GM12864 (cell line): ENCODE data around the gene CHIA.

Experiments
- DNase-seq: peaks from one replicate; pipeline ENCODE4 v3.0.0-alpha.2; 2011; ENCODE audit warnings: low read depth
- H3K4me3 ChIP-seq: 2 replicates; pipeline ENCODE4 v1.5.1; 2011; ENCODE audit warnings: mild to moderate bottlenecking, low read depth, low read length, control low read depth
- TF ChIP-seq, protein P1 (sequence below): IDR thresholded peaks from 2 replicates; pipeline ENCODE4 v1.5.1; 2011; ENCODE audit warnings: low read depth, mild to moderate bottlenecking, moderate library complexity, low read length, control low read depth, inconsistent platforms; ENCODE audit errors: missing control alignments

Gene CHIA

DNA sequence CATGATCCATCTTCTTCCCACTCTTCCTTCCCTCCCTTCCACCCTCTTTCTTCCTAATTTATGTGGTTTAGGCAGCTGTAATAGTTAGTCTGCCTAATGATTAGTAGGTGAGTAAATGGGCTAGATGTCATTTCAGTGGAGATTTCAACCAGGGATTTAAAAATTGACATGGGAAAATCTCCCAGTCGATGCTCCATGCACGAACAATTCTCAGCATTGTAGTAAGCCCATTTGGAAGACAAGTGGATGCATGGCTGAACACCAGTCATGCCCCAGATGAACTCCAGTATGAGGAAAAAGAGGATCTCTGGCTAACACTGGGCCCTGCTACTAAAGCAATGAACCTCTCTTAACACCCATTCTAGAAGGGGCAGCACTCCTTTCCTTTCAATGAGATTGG is 37.9 kb upstream of the CHIA start:
- DNase-seq, result no peak
- no peak overlapping the region for H3K4me3 ChIP-seq
- TF ChIP-seq, protein P1, sequence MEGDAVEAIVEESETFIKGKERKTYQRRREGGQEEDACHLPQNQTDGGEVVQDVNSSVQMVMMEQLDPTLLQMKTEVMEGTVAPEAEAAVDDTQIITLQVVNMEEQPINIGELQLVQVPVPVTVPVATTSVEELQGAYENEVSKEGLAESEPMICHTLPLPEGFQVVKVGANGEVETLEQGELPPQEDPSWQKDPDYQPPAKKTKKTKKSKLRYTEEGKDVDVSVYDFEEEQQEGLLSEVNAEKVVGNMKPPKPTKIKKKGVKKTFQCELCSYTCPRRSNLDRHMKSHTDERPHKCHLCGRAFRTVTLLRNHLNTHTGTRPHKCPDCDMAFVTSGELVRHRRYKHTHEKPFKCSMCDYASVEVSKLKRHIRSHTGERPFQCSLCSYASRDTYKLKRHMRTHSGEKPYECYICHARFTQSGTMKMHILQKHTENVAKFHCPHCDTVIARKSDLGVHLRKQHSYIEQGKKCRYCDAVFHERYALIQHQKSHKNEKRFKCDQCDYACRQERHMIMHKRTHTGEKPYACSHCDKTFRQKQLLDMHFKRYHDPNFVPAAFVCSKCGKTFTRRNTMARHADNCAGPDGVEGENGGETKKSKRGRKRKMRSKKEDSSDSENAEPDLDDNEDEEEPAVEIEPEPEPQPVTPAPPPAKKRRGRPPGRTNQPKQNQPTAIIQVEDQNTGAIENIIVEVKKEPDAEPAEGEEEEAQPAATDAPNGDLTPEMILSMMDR, result no peak

DNA sequence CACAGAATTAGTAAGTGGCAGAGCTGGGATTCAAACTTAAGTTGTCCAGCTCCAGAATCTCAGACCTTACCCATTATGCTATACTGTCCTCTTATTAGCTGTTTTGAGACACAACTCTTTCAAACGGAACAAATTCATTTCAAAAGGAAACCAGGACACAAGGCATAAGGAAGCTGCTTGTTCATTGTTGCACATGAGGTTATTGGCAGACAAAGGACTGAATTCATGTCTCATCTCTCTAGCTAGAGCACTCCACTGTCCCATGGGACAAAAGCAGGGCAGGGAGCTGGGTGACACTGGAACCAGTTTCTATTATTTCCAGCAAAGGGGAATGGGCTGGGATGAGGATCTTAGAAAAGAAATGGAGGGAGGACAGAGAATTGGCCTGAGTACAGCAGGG is 36.8 kb upstream of the CHIA start:
- TF ChIP-seq, protein P1, result no peak
- DNase-seq, result no peak
- H3K4me3 ChIP-seq, result no peak overlapping the region

DNA sequence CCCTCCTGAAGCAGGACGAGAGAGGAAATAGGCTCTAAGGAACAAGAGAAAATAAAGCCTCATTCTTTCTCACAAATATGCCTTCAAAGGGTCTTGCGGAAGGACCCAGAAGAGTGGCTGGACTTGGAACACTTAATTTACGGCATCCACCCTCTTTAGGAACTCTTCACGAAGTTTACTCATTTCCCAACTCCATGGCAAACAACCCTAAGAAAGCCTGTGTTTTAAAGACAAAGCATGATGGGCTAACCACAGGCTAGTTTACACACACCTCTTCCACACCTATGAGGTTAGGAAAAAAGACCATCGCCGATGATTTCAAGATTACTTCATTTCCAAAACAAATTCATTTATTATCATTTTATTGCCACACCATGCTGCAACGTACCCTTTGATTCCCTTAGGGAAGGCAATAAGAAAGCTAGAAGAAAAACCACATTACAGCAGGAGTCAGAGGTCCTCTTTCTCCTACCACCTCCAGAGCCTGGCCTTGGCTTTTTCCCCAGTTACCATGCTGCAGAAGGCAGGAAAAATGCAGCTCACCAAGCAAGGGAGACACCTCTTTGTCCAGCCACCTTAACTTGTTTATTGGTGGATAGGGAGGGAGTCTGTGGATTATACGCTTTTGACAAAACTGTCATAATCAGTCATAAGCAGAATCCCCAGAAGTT is 33.5 kb upstream of the CHIA start:
- H3K4me3 ChIP-seq, result no peak overlapping the region
- DNase-seq, result no peak
- TF ChIP-seq, protein P1, result no peak

DNA sequence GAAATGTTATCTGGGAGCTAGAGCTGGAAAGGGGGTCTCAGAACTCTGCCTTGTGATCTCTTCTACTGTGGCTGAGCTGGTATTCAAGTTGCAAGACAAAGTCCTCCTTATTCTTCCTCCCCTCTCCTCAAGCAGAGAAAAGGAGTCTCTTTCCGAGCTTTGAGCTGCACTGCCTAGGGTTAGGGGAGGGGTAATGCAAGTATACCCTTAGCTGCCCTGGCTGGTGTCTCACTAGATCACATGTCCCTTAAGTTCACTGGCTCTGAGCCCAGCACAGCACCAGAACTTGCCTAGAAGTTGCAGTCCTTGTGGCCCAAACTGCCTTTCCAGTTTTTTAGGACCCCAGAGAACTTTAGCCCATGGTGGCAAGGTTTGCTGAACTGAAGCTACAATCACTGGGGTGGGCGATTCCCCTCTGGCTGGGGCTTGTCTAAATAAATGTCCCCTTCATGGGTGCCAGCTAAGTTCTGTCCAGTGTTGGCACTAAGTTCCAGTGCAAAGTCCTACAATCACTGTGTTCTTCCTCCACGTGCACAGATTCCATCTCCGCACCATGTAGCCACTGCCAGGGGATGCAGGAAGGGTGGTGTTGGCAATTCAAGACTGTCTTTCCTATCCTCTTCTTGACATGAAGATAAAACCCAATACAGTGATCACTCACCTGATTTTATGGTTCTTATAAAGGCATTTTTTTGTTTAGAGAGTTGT is 22.7 kb upstream of the CHIA start:
- no peak for DNase-seq
- H3K4me3 ChIP-seq, result no peak overlapping the region
- TF ChIP-seq, protein P1, result no peak

DNA sequence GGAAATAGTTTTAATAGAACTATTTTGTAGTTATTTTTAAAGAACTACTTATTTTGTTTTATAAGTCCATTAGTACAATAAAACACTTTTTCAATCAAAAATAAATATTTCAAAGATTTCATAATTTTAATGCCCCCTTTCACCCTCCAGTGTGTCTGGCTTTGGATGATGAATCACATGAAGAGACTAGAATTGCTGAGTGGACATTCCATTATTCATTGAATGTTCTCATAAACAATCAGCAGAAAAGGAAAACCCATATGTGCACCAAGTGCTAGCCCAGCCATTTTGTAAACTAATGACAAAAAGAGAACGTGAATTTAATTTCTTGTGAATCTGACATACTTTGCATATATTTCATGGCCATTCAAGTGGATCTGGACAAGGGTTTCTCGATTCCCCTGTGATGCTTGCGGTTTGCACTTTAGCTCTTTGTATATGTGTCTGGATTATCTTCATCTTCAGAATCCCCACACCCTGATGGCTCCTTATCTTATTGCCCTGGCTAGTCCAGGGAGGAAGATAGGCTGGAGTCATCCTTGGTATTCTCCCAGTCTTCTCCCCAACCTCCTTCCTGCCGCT is 20.7 kb upstream of the CHIA start:
- DNase-seq, result no peak
- H3K4me3 ChIP-seq, result no peak overlapping the region
- TF ChIP-seq, protein P1, result no peak

DNA sequence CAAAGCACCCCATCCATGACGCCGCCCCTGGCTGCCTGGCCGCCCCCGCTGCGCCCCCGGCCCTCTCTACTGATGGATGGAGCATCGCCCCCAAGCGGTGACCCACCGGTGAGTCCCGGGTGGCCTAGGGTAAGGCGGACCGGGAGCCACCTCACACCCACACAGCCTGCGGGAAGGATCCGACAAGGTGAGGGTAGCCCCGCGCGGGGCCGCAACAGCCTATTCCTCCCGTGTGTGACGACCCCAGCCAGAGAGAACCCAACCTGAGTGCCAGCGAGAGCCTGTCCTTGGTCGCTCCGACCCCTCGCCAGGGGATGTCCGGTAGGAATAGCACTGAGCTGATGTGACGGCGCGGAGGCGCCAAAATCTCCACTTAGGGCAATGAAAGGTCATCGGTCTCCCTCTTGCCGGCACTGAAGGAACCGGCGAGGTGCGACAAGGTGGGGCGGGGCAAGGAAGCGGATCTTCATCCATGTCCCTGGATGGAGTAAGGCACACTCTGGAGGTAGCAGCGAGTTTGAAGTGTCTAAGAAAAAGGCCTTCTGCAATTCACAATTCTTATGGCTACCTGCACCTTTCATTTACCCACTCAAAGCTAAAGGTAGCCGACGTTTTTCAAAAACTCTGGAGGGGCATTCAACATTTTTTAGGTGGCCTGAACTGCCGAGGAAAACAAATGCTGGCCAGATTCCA is 19.7 kb upstream of the CHIA start:
- TF ChIP-seq, protein P1, result no peak
- H3K4me3 ChIP-seq, result no peak overlapping the region
- DNase-seq, result no peak
